ENCODE data around the gene GREB1L.
"Not testable (repeated sequence)": the region's sequence is repeated elsewhere in the genome, so short reads cannot be mapped to it uniquely, and the experiment has no call there.

Gene GREB1L

DNA sequence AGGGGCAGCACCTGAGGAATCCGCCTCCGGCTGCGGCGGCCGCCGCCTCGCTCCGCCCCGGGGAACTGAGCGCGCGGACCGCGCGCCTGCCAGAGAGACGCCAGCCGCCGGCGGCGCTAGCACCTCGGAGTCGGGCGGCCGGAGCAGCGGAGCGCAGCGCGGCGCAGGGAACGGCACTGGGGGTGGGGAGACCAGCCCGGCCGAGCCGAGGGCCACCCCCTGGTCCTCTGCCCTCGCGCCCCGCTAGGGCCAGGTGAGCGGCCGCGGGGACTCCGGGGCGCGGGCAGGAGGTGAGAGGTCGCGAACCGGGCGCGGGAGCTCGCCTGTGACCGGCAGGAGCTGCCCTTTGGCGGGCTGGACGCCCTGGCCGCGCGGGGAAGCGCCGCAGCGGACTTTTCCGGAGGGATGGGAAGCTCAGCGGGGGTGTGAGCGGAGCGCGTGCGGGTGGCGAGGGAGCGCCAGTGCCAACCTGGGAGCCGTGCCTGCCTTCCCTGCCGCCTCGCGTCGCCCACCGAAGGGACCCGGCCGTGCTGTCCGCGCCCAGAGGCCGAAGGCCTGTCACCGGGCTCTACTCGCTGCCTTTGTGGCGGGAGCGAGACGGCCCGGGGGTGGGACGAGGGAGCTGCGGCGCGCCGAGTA is at the start of gene GREB1L:
TSS of gene GREB1L (plus strand) at position 92 of the 639 bp plus-strand sequence. CDS start 141,287 bp downstream, outside the sequence.
- no peak for DNase-seq (ENCODE audit: low read depth)

DNA sequence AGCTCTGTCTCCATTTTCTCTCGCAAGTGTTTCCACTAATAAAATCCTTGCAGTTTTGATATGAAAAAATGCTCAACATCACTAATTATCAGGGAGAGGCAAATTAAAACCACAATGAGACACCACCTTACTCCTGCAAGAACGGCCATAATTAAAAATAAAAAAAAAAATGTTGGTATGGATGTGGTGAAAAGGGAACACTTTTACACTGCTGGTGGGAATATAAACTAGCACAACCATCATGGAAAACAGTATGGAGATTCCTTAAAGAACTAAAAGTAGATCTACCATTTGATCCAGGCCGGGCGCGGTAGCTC is 49.8 kb upstream of the GREB1L start:
- DNase-seq (ENCODE audit: low read depth) = no peak

- no peak for DNase-seq (ENCODE audit: low read depth)
These were observed 46.9 kb upstream of the GREB1L start for GRCh38 chr18:21194871-21195771.

GRCh38 chr18:21196426-21196825 is 45.6 kb upstream of the GREB1L start:
- DNase-seq (ENCODE audit: low read depth) = no peak

DNA sequence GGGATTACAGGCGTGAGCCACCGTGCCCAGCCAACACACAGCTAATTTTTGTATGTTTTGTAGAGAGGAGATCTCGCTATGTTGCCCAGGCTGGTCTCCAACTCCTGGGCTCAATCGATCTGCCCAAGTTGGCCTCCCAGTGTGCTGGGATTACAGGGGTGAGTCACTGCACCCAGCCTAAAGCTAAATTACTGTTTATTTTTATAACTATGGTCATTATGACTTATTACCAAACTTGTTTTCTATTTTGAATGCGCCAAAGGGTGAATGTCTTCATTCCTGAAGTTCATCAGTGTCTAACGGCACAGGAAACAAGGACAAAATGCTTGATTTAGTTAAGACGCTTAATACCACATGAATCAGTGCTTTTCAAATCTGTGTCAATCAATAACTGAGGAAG is 38.9 kb upstream of the GREB1L start:
- no peak for DNase-seq (ENCODE audit: low read depth)

- DNase-seq (ENCODE audit: low read depth) = no peak
These were observed 38.3 kb upstream of the GREB1L start for GRCh38 chr18:21203542-21204241.

DNA sequence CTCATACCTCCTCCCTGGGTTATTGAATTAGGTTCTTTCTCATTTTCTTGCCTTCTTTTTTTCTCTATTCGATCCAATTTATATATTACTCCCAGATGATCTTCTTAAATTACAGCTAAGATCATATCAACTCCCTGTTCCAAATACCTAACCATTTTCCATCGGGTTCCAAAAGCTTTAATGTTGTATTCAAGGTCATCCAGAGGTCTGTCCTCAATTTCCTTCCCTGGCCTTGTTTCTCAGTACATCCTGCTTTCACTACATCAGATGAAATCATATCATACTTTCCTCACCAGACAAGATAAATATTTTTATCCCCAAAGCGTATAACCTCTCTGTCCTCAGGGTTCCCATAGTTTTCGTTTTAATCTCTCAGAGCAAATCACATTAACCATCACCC is 36.3 kb upstream of the GREB1L start:
- DNase-seq (ENCODE audit: low read depth) = no peak

DNA sequence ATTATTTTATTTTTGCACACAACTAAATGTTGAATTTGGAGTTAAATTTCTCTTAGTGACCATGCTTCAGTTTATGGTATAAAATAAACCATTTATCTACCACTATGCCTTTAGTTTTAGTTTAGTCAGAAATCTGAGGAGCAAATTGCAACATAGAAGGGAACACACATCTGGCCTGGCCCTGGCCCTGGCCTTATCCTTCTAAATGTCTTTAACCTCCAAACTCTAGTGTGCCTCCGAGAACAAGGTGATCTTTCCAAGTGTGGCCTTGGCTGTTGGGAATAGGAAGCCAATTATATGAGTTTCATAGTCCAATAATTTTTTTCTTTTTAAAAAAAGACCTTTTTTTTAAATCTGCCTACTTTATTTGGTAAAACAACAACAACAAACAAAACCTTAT is 31.8 kb upstream of the GREB1L start:
- DNase-seq (ENCODE audit: low read depth) = no peak

DNA sequence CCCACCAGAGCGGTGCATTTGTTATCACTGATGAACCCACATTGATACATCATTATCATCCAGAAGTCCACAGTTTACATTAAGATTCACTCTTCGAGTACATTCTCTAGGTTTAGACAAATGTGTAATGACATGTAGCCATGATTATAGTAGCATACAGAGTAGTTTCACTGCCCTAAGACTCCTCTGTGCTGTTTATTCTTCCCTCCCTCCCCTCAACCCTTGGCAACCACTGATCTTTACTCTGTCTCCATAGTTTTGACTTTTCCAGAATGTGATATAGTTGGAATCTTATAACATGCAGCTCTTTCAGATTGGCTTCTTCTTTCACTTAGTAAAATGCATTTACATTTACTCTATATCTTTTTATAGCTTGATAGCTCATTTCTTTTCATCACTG is 31.2 kb upstream of the GREB1L start:
- no peak for DNase-seq (ENCODE audit: low read depth)

- not testable (repeated sequence) for DNase-seq (ENCODE audit: low read depth)
These were observed 27.6 kb upstream of the GREB1L start for GRCh38 chr18:21214409-21214808.

GRCh38 chr18:21215490-21215889 is 26.5 kb upstream of the GREB1L start:
- DNase-seq (ENCODE audit: low read depth) = no peak

GRCh38 chr18:21218862-21219261 is 23.2 kb upstream of the GREB1L start:
- no peak for DNase-seq (ENCODE audit: low read depth)

DNA sequence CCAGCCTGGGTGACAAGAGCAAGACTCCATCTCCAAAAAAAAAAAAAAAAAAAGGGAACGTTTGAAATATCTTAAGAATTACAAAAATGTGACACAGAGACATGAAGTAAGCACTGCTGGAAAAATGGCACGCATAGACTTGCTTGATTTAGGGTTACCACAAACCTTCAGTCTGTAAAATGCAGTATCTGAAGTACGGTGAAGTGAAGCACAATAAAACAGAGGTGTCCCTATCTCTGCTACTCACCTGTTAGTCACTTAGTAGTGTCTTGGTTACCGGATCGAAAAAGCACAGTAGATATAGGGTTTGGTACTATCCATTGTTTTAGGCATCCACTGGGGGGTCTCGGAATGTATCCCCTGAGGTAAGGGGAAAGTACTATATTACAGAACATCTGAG is 11.6 kb upstream of the GREB1L start:
- no peak for DNase-seq (ENCODE audit: low read depth)

- DNase-seq (ENCODE audit: low read depth) = no peak
These were observed 557 bp upstream of the GREB1L start for GRCh38 chr18:21241301-21242048.

DNA sequence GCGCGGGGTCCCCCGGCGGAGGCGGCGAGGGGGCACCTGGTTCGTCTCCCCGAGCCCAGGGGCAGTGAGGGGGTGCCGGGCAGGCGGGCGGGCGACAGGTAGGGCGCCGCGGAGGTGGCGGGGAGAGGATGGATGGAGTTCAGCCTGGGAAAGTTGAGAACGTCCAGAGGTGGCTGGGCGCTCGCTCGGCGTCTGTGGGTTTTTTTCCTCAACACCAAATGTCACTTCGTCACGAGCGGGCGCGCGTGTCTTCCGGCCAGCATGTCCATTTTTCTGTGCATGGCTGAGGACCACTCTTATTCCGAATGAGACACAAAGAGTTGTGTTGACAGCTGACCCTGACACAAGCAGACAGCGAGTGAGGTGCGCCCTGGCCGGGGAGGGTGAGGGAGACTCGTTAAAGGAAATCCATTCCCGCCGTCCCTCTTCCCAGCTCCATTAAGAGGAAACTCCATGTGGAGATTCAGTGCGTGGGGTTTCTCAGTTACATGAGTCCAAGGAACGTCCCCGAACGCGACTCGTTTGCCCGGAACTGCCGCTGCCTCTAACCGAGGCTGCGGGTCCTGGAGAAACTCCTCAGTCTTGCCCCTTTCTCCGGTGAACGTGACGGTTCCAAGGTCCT is 859 bp downstream of the GREB1L start:
- DNase-seq (ENCODE audit: low read depth) = no peak

GRCh38 chr18:21254576-21254975 is 12.5 kb downstream of the GREB1L start:
- no peak for DNase-seq (ENCODE audit: low read depth)

DNA sequence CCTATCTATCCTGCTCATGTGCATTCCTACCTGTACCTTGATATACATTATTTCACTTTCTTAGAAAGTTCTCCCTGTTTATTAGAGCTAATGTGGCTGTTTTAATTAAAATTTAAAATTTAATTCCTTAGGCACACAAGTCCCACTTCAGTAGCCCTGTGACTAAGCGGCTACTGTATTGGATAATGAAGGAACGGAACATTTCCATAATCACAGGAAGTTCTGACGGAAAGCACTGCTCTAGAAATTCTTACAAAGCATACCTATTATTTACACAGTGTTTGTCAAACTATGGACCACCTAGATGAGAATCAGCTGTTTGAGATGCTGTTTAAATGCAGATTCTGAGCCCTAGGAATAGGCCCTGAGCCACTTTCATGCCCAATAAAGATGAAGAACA is 13.2 kb downstream of the GREB1L start:
- no peak for DNase-seq (ENCODE audit: low read depth)

GRCh38 chr18:21257386-21257785 is 15.4 kb downstream of the GREB1L start:
- DNase-seq (ENCODE audit: low read depth) = no peak

- no peak for DNase-seq (ENCODE audit: low read depth)
These were observed 18.6 kb downstream of the GREB1L start for GRCh38 chr18:21260621-21261020.

DNA sequence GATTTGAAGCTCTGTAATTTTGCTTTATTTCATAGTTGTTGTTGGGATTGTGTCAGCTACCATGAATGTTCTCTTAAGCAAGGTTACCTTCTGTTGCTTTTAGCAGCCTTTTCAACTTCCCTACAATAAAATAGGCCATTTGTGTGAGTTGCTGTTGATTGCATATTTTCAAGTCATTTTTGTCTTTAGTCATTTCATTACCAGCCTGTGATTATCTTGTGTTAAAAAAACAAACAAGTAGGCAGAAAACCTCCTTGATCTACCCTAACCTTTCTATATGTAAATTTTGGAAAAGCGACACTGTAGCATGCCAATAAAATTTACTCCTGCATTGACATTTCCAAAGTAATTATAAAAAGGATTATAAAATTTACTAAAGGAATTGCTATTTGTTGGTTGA is 19.3 kb downstream of the GREB1L start:
- DNase-seq (ENCODE audit: low read depth) = no peak

- DNase-seq (ENCODE audit: low read depth) = no peak
These were observed 20.2 kb downstream of the GREB1L start for GRCh38 chr18:21262244-21262643.

- no peak for DNase-seq (ENCODE audit: low read depth)
These were observed 20.9 kb downstream of the GREB1L start for GRCh38 chr18:21262979-21263378.

All from stimulated activated CD8-positive, alpha-beta memory T cell treated with anti-CD3 and anti-CD28 coated beads, Interleukin-12 subunit alpha, Interleukin-12 subunit beta, amount 100 ng/mL, for 1 hour (primary cell).